Activated gamma-delta T cell (primary cell): ENCODE measurements around the gene MUC5B.

Source experiments
- DNase-seq: peaks from one replicate; lab custom pipeline; 2025; lab: John Stamatoyannopoulos, UW

Gene MUC5B

DNA sequence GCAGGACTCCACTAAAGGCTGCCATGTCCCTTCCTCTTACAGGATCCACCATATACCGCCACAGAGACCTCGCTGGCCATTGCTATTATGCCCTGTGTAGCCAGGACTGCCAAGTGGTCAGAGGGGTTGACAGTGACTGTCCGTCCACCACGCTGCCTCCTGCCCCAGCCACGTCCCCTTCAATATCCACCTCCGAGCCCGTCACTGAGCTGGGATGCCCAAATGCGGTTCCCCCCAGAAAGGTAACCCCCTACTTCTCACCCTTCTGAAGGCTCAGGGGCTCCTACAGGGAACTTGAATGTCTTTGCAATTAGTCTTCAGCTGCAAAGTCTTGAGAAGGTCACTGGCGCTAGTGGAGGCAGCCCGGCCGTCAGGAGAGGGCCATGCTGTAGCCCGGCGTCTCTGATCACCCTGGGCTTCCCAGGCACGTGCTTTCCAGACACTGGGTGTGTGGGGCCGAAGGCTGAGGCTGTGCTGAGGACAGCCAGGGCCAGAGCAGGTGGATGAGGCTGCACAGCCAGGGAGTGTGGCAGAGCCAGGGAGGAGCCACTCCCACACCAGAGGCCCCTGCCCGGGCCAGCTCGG lies 30.0 kb upstream of the MUC5B start:
- no peak for DNase-seq

DNA sequence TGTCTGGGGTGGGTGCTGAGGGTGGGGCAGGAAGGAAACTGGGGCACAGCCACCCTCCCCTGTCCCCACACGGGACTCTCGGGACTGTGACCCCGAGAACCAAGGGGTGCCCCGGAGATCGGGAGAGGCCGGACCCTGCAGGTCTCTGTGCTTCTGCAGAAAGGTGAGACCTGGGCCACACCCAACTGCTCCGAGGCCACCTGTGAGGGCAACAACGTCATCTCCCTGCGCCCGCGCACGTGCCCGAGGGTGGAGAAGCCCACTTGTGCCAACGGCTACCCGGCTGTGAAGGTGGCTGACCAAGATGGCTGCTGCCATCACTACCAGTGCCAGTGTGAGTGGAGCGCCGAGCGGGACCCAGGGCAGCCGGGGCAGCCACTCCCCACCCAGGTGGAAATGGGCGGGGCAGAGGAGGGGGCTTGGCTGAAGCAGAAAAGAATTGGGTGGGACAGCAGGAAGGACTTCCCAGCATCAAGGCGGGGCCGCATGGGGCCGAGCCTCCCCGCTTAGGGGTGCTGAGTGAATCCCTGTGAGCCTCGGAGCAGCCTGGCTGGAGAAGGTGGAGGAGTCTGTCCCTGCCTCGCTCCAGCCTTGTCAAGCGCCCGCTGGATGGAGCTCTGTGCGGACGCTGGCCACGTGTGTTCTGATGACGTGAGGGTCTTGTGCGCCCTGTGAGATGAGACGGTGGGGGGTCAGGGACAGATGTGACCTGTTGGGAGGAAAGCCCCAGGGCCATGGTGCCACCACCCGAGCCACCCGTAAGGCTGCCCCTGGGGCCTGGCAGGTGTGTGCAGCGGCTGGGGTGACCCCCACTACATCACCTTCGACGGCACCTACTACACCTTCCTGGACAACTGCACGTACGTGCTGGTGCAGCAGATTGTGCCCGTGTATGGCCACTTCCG lies 29.3 kb upstream of the MUC5B start:
- no peak for DNase-seq

DNA sequence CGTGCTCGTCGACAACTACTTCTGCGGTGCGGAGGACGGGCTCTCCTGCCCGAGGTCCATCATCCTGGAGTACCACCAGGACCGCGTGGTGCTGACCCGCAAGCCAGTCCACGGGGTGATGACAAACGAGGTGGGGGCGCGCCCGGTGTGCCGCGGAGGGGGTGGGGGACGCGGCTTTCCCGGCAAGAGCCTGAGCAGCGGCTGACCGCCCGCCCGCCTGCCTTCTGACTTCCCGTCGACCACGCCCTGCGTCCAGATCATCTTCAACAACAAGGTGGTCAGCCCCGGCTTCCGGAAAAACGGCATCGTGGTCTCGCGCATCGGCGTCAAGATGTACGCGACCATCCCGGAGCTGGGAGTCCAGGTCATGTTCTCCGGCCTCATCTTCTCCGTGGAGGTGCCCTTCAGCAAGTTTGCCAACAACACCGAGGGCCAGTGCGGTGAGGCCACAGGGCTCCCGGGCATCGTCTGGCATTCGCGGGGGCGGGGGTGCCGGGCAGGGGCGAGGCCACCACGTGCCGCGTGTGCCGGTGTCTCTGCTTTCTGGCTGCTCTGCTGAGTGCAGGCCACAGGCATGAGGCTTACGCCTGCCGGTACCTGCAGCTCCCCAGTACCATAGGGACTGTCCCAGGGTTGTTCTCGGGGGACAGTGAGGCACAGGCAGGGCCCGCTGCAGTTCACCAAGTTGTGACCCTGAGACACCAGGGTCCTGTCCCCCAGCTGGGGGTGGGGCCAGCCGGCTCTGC lies 28.5 kb upstream of the MUC5B start:
- DNase-seq, result no peak

GRCh38 chr11:1194977-1195681 lies 27.7 kb upstream of the MUC5B start:
- DNase-seq, result no peak

- DNase-seq, result no peak
Observed at GRCh38 chr11:1195682-1196515, 27.0 kb upstream of the MUC5B start.

- no peak for DNase-seq
Observed at GRCh38 chr11:1196516-1197391, 26.1 kb upstream of the MUC5B start.

DNA sequence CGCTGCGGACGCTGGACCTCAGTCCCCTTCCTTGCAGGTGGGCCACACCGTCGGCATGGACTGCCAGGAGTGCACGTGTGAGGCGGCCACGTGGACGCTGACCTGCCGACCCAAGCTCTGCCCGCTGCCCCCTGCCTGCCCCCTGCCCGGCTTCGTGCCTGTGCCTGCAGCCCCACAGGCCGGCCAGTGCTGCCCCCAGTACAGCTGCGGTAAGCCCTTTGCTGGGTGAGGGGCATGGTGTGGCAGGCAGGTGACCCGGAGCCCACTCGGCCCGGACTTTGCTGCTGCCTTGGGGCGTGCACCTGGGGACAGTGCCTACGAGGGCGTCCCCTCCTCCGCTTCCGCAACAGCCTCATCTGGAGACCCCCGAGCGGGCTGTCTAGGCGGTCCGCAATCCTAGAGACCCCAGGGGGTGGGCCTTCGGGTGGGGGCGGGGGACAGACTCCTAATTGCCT lies 25.4 kb upstream of the MUC5B start:
- no peak for DNase-seq

GRCh38 chr11:1197886-1198560 lies 24.8 kb upstream of the MUC5B start:
- no peak for DNase-seq

- DNase-seq, result no peak
Observed at GRCh38 chr11:1198561-1199240, 24.2 kb upstream of the MUC5B start.

- DNase-seq, result no peak
Observed at GRCh38 chr11:1199241-1199750, 23.6 kb upstream of the MUC5B start.

DNA sequence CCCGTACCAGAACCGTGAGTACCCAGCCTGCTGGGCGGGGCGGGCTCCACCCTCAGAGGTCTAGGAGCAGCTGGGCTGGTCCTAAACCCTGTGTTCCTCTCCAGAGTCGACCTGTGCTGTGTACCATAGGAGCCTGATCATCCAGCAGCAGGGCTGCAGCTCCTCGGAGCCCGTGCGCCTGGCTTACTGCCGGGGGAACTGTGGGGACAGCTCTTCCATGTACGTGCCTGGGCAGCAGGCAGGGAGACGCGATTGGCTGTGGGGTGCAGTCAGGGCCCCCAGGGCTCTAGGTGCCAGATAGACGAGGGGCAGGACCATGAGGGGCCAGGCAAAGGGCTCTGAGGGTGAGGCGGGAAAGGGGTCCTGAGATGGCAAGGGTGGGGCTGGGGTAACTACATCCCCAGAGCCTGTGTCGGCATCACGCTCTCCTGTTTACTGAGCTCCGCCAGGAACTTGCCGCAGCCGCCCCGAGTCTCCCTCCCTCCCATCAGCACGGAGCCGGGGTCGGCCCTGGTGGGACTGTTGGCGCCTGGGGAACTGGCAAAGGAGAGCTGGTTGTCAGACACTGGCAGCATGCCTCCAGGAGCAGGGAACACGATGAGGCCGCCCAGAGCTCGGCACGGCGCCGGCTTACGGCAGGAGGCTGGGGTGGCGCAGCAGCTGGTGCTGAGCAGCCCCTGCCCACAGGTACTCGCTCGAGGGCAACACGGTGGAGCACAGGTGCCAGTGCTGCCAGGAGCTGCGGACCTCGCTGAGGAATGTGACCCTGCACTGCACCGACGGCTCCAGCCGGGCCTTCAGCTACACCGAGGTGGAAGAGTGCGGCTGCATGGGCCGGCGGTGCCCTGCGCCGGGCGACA lies 22.9 kb upstream of the MUC5B start:
- no peak for DNase-seq

DNA sequence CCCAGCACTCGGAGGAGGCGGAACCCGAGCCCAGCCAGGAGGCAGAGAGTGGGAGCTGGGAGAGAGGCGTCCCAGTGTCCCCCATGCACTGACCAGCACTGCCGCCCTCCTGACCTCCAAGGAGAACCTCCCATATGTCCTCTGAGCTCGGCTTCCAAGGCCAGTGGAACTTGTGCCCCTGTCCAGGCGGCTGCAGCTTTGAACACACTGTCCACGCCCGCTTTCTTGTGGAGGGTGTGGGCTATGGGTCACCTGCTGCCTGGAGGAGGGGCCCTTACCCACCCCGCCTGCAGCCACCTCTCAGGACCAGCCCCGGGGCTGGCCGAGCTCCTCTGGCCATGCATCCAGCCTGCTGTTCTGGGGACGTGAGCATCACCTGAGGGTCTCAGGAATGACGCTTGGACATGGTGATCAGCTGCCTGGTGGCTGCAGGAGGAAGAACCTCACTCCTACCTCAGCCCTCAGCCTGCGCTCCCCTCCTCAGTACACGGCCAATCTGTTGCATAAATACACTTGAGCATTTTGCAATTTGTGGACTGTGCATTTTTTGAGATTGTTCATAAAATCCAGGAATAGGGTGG lies 22.2 kb upstream of the MUC5B start:
- no peak for DNase-seq

DNA sequence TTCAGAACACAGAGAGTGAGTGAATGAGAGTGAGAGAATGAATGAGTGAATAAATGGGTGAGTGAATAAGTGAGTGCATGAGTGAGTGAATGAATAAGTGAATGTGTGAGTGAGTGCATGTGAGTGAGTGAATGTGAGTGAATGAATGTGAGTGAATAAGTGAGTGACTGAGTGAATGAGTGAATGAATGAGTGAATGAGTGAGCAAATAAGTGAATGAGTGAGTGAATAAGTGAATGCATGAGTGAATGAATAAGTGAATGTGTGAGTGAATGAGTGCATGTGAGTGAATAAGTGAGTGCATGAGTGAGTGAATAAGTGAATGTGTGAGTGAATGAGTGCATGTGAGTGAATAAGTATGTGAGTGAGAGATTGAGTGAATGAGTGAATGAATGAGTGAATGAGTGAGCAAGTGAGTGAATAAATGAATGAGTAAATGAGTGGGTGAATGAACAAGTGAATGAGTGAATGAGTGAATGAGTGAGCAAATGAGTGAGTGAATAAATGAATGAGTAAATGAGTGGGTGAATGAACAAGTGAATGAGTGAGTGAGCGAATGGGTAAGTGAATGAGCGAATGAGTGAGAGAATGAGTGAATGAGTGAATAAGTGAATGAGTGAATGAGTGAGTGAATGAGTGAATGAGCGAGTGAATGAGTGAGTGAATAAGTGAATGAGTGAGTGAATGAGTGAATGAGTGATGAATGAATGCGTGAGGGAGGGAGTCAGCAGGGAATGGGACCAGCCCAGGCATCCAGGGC lies 21.3 kb upstream of the MUC5B start:
- no peak for DNase-seq

- DNase-seq, result no peak
Observed at GRCh38 chr11:1202154-1202775, 20.6 kb upstream of the MUC5B start.

DNA sequence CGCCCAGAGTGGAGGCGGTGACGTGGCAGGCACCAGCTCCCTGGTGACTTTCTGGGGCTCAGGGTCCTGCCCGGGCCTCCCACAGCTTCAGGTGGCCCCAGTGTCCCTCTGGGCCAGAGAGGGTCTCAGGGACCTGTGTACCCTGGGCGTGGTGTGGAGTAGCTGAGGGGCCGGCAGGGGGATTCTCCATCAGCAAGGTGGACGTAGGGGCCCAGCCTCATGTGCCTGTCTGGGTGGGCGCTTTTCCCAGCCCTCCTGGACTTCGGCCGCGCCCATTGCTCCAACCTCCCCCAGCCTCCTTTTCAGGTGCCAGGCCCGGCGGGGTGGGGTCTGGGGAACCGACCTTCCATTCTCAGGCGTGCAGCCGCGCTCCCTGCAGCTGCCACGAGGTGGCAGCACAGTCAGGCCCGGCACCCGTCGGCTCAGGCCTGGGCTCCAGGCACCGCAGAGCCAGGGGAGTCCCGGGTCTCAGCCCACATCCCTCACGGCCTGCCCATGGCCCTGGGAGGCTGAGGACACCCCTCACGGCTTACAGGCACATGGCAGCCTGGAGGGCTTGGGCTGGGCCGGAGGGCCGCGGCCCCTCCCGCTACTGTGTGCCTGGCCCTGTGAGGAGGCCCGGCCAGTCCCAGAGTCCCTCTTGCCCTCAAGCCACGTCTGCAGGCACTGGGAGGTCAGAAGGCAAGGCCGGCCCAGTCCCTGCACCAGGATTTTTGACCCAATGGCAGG lies 19.9 kb upstream of the MUC5B start:
- DNase-seq, result peak; percentile 32
